Panc1 (cell line): ENCODE measurements around the gene PPCS.

ENCODE experiments used
- CTCF ChIP-seq: fragments of 450-650 bp; IDR thresholded peaks from 2 replicates; pipeline ENCODE4 v1.5.1; 2017; ENCODE audit warnings: mild to moderate bottlenecking
- POLR2AphosphoS5 ChIP-seq: IDR thresholded peaks from 2 replicates; pipeline ENCODE4 v1.6.1; 2012; ENCODE audit warnings: mild to moderate bottlenecking, low read depth, low read length, moderate library complexity
- REST ChIP-seq, 2 experiments: IDR thresholded peaks; 2 replicates each; pipeline ENCODE4 v1.6.1; 2011 to 2012; ENCODE audit warnings: low read depth in 2 of 2, control low read depth in 1 of 2, low read length in 1 of 2, mild to moderate bottlenecking in 1 of 2, moderate library complexity in 1 of 2; ENCODE audit not compliant: insufficient read depth in 1 of 2

DNA sequence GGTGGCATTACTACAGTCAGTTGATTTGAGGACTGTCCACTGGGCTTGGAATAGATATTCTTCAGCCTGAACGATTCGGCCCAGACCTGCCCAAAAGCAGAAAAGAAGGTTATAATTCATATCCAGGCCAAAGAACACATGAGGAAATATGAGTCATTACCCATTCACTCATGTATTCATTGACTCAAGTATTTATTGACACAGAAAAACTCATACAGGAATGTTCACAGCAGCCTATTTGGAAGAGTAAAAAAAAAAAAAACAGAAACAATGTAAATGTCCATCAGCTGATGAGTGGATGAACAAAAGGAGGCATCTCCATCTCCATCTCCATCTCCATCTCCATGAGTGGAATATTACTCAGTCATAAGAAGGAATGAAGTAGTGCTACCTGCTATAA is 16.4 kb upstream of the PPCS start:
- no peak for TF ChIP-seq CTCF
- no peak for TF ChIP-seq POLR2AphosphoS5
- TF ChIP-seq REST (IDR thresholded peaks at IDR 0.05; ENCODE audit: insufficient read depth in 1 of 2, low read depth in 2 of 2, low read length in 1 of 2): no peak
